GM18909 (cell line): ENCODE measurements around the gene ZNF576.
"Not testable (repeated sequence)": the region's sequence is repeated elsewhere in the genome, so short reads cannot be mapped to it uniquely, and the experiment has no call there.

Source experiments
- ATAC-seq: cut with Tn5 transposase; IDR thresholded peaks from one replicate; pipeline ENCODE4 v1.9.1; 2021; ENCODE audit warnings: mild to moderate bottlenecking; ENCODE audit not compliant: unreplicated experiment, poor library complexity

Gene ZNF576

DNA sequence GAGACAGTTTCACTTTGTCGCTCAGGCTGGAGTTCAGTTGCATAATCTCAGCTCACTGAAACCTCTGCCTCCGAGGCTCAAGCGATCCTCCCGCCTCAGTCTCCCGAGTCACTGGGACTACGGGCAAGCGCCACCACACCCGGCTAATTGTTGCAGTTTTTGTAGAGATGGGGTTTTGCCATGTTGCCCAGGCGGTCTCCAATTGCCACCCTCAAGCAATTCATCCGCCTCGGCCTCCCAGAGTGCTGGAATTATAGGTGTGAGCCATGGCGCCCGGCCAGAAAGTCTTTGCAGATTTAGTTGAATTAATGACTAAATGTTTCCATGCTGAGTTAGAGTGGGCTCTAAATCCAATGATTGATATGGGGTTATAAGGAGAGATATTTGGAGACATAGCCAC is 47.8 kb downstream of the ZNF576 start:
- ATAC-seq, result no peak

DNA sequence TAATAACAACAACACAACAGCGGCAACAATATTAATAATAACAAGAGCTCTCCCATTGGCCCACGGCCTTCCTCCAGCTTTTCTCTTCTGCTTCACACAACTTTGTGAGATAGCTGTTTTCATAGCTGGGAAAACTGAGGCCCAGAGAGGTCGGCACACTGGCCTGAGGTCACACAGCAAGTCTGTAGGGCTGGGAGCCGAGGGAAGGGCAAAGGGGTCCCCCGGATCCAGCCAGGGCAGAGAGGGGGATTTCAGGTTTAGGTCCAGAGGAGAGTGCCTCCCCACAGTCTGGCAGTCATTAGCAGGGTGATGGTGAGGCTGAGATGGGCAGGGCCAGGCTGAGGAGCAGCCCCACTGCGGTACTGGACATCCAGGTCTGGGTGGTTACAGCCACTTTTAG is 52.2 kb downstream of the ZNF576 start:
- no peak for ATAC-seq

- no peak for ATAC-seq
Measured at GRCh38 chr19:43649514-43649913, 53.1 kb downstream of the ZNF576 start.

DNA sequence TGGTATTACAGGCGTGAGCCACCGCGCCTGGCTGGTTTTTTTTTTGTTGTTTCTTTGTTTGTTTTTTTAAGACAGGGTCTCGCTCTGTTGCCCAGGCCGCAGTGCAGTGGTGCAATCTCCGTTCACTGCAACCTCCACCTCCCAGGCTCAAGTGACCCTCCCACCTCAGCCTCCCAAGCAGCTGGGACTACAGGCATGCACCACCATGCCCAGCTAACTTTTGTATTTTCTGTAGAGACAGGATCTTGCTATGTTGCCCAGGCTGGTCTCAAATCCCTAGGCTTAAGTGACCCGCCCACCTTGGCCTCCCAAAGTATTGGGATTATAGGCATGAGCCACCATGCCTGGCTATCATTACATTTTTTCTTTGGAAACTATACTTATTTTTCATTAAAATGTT is 53.9 kb downstream of the ZNF576 start:
- ATAC-seq, result not testable (repeated sequence)
